Gastroesophageal sphincter (tissue), 3 donors: ENCODE results near the gene NUDT14.

ENCODE experiments used
- POLR2A ChIP-seq, 2 donors: fragments of 450-650 bp; IDR thresholded peaks; one replicate each; pipeline ENCODE4 v1.6.1; 2017; ENCODE audit warnings: antibody characterized with exemption in 2 of 2, mild to moderate bottlenecking in 2 of 2, moderate library complexity in 1 of 2
- POLR2AphosphoS5 ChIP-seq: sonication (generic); formaldehyde crosslinking; IDR thresholded peaks from one replicate; pipeline ENCODE4 v1.6.1; 2017; ENCODE audit warnings: antibody characterized with exemption
- TF ChIP-seq, protein P1 (sequence below), 4 experiments: fragments of 200-600 bp in 2 of 4; fragments of 450-650 bp in 2 of 4; sonication (generic) in 1 of 4; IDR thresholded peaks; one replicate each; pipeline ENCODE4 v1.5.1; 2017 to 2019; ENCODE audit warnings: antibody characterized with exemption in 4 of 4, mild to moderate bottlenecking in 2 of 4, moderate library complexity in 2 of 4

- no peak for TF ChIP-seq POLR2A (IDR thresholded peaks at IDR 0.05)
- TF ChIP-seq, protein P1, sequence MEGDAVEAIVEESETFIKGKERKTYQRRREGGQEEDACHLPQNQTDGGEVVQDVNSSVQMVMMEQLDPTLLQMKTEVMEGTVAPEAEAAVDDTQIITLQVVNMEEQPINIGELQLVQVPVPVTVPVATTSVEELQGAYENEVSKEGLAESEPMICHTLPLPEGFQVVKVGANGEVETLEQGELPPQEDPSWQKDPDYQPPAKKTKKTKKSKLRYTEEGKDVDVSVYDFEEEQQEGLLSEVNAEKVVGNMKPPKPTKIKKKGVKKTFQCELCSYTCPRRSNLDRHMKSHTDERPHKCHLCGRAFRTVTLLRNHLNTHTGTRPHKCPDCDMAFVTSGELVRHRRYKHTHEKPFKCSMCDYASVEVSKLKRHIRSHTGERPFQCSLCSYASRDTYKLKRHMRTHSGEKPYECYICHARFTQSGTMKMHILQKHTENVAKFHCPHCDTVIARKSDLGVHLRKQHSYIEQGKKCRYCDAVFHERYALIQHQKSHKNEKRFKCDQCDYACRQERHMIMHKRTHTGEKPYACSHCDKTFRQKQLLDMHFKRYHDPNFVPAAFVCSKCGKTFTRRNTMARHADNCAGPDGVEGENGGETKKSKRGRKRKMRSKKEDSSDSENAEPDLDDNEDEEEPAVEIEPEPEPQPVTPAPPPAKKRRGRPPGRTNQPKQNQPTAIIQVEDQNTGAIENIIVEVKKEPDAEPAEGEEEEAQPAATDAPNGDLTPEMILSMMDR (IDR thresholded peaks at IDR 0.05), result no peak
- no peak for TF ChIP-seq POLR2AphosphoS5
These were observed 19.8 kb downstream of the NUDT14 start for GRCh38 chr14:105161309-105161708.
